Loucy (cell line): ENCODE results near the gene GPX8.

Source experiments
- CTCF ChIP-seq: fragments of 200-600 bp; sonication (generic); conservative IDR thresholded peaks from 2 replicates; pipeline ENCODE4 v1.5.1; 2014; ENCODE audit warnings: mild to moderate bottlenecking, antibody characterized with exemption, low read length
- EZH2phosphoT487 ChIP-seq: fragments of 200-600 bp; IDR thresholded peaks from 2 replicates; pipeline ENCODE4 v1.6.1; 2018; ENCODE audit warnings: antibody characterized with exemption, mild to moderate bottlenecking, moderate library complexity, borderline replicate concordance

- TF ChIP-seq CTCF (no peak), EZH2phosphoT487 (no peak)
Measured at GRCh38 chr5:55114061-55114460, 45.9 kb upstream of the GPX8 start.
